ENCODE data around the gene PTPN23. TPM values are rescaled to one million over a fixed set of nuclear protein-coding genes. Genes with fewer than 3 reads are reported as not detected.

Gene PTPN23
- total and polyA plus RNA-seq, 10 of the 15 experiments (the other 5 are each of a cell fraction or from before 2014, with no cell fraction given), result 0.44 to 28.6 (median 4.4) TPM

GRCh38 chr3:47433796-47434195, 53.0 kb downstream of the PTPN23 start:
- no TSS peak for BruUV-seq (replicated peaks)
- no peaks in the 10 kb centered on the region; the same call in 1 of the 2 replicates for H4K20me1 ChIP-seq (ENCODE audit: control insufficient read depth, insufficient read depth)
- CTCF ChIA-PET, result interaction anchor here (0.7 to 3.9 kb wide), 2 partner anchors 12 to 43 kb away, joined by 3 to 21 read pairs; no protein-coding TSS in a partner anchor
- DNase-seq (ENCODE audit: low read depth, low spot score), result no peak
- H3K4me2 ChIP-seq (ENCODE audit: control insufficient read depth, insufficient read depth), result no peak overlapping the region
- in situ Hi-C loops (cut with MboI) (no loop called here), intact Hi-C loops (cut with micrococcal nuclease; ENCODE audit: unreplicated experiment) (no loop called here)
- RAD21 ChIA-PET (ENCODE audit: unreplicated experiment), result interaction anchor here (1.5 kb wide), 1 partner anchor 13 kb away, joined by 4 read pairs; no protein-coding TSS in a partner anchor
- H3K9ac ChIP-seq (ENCODE audit: control insufficient read depth, insufficient read depth, low read length), result no peak overlapping the region
- no peak for ATAC-seq
- H3K27ac ChIP-seq (ENCODE audit: control insufficient read depth, insufficient read depth), result no peak overlapping the region
- no peaks in the 10 kb centered on the region for H3K4me1 ChIP-seq (ENCODE audit: control insufficient read depth, insufficient read depth, low read length)
- H3K36me3 ChIP-seq (ENCODE audit: control insufficient read depth in 2 of 2, insufficient read depth in 2 of 2, low read length in 1 of 2), result peaks cover 6 to 23% of the 10 kb centered on the region in 2 experiments; a peak in 3 of 4 replicates
- POLR2A ChIA-PET, result no interaction called here
- no peaks in the 10 kb centered on the region for H3K9me3 ChIP-seq (replicated peaks; ENCODE audit: control insufficient read depth, insufficient read depth, low read length)
- SMC1A ChIA-PET (ENCODE audit: uncharacterized antibody, unreplicated experiment), result interaction anchor here (1.6 kb wide), 1 partner anchor 13 kb away, joined by 3 read pairs; no protein-coding TSS in a partner anchor
- no peaks in the 10 kb centered on the region for H3K79me2 ChIP-seq (ENCODE audit: control insufficient read depth, insufficient read depth, low read length)
- FAIRE-seq, result no peak
- no peak overlapping the region for H3K4me3 ChIP-seq
- no peak overlapping the region for H2AFZ ChIP-seq (ENCODE audit: control insufficient read depth, low read depth, low read length)
- H3K27me3 ChIP-seq (replicated peaks in 1 of 2; ENCODE audit: control insufficient read depth in 2 of 2, insufficient read depth in 2 of 2, low read length in 1 of 2), result no peaks in the 10 kb centered on the region
- 80% methylated on average over 3 of the region's 3 CpGs for WGBS (ENCODE audit: insufficient coverage, insufficient replicate concordance, low lambda C conversion rate, missing lambda C conversion rate)
- TF ChIP-seq ZBTB40 (IDR thresholded peaks at IDR 0.05; ENCODE audit: borderline replicate concordance), result no peak
- no peak for TF ChIP-seq MEF2A (IDR thresholded peaks at IDR 0.05; ENCODE audit: insufficient read depth, low read depth, low read length)
- no peak for TF ChIP-seq SP1 (IDR thresholded peaks at IDR 0.05; ENCODE audit: low read depth, low read length)
- no peak for TF ChIP-seq BRCA1 (IDR thresholded peaks at IDR 0.05; ENCODE audit: low read depth, low read length)
- no peak for TF ChIP-seq NR2C2 (IDR thresholded peaks at IDR 0.05; ENCODE audit: borderline replicate concordance, control insufficient read depth, insufficient read length, low read depth)
- no peak for TF ChIP-seq ZNF592 (IDR thresholded peaks at IDR 0.05)
- TF ChIP-seq EGR1 (IDR thresholded peaks at IDR 0.05; ENCODE audit: borderline replicate concordance in 1 of 2, low read depth in 2 of 2, low read length in 2 of 2), result no peak
- TF ChIP-seq MLLT1 (IDR thresholded peaks at IDR 0.05), result no peak
- no peak for TF ChIP-seq MTA2 (IDR thresholded peaks at IDR 0.05; ENCODE audit: low read depth)
- TF ChIP-seq CREM (IDR thresholded peaks at IDR 0.05; ENCODE audit: low read depth), result no peak
- TF ChIP-seq PML (IDR thresholded peaks at IDR 0.05; ENCODE audit: low read length), result no peak
